DND-41 (cell line): ENCODE measurements around the gene LRRC46.

Experiments used
- ATAC-seq: fragments of 200-7000 bp; cut with Tn5 transposase; 3 replicates; pipeline ENCODE4 v1.9.1; 2021; ENCODE audit warnings: low read depth; ENCODE audit not compliant: insufficient read depth
- DNase-seq: peaks from one replicate; pipeline ENCODE4 v3.0.0-alpha.2; 2020
- H2AFZ ChIP-seq: 2 replicates; pipeline ENCODE4 v1.6.0; 2012; ENCODE audit warnings: low read depth, low read length
- H3K27ac ChIP-seq: 2 replicates; pipeline ENCODE4 v1.5.1; 2012; ENCODE audit warnings: low read length, inconsistent platforms
- H3K27me3 ChIP-seq: fragments of 200-600 bp; sonication (generic); 2 replicates; pipeline ENCODE4 v1.6.0; 2012; ENCODE audit warnings: low read length, mild to moderate bottlenecking, inconsistent platforms; ENCODE audit not compliant: insufficient read depth, poor library complexity
- H3K36me3 ChIP-seq: 2 replicates; pipeline ENCODE4 v1.5.1; 2012; ENCODE audit warnings: low read length, inconsistent platforms; ENCODE audit not compliant: insufficient read depth
- H3K4me1 ChIP-seq: 2 replicates; pipeline ENCODE4 v1.5.1; 2012; ENCODE audit warnings: mild to moderate bottlenecking, low read length; ENCODE audit not compliant: insufficient read depth
- H3K4me2 ChIP-seq: 2 replicates; pipeline ENCODE4 v1.6.0; 2012; ENCODE audit warnings: mild to moderate bottlenecking, moderate library complexity, low read length, inconsistent platforms; ENCODE audit not compliant: insufficient read depth
- H3K4me3 ChIP-seq, 2 experiments: fragments of 200-600 bp in 1 of 2; shearing (Covaris generic) in 1 of 2; 2 replicates each; pipeline ENCODE4 v1.5.1; 2012 to 2016; ENCODE audit warnings: inconsistent platforms in 2 of 2, low read length in 2 of 2, mild to moderate bottlenecking in 2 of 2, low read depth in 1 of 2, moderate library complexity in 1 of 2
- H3K79me2 ChIP-seq: 2 replicates; pipeline ENCODE4 v1.6.0; 2012; ENCODE audit warnings: low read length, inconsistent platforms; ENCODE audit not compliant: insufficient read depth
- H3K9ac ChIP-seq: 2 replicates; pipeline ENCODE4 v1.6.0; 2012; ENCODE audit warnings: low read depth, mild to moderate bottlenecking, inconsistent platforms, low read length, moderate library complexity
- H3K9me3 ChIP-seq: 2 replicates; pipeline ENCODE4 v1.5.1; 2012; ENCODE audit warnings: low read length, moderate library complexity, mild to moderate bottlenecking, inconsistent platforms; ENCODE audit not compliant: insufficient read depth, severe bottlenecking
- H4K20me1 ChIP-seq: 2 replicates; pipeline ENCODE4 v1.6.0; 2012; ENCODE audit warnings: low read length; ENCODE audit not compliant: insufficient read depth
- EZH2 ChIP-seq: IDR thresholded peaks from 3 replicates; pipeline ENCODE4 v1.6.1; 2012; ENCODE audit warnings: borderline replicate concordance, low read depth, mild to moderate bottlenecking, moderate library complexity, low read length, inconsistent platforms; ENCODE audit not compliant: severe bottlenecking
- TF ChIP-seq, protein P1 (sequence below): IDR thresholded peaks from 2 replicates; pipeline ENCODE4 v1.5.1; 2012; ENCODE audit warnings: borderline replicate concordance, low read length, moderate library complexity, mild to moderate bottlenecking; ENCODE audit not compliant: poor library complexity, severe bottlenecking; ENCODE audit errors: extremely low read depth

LRRC46 gene

DNA sequence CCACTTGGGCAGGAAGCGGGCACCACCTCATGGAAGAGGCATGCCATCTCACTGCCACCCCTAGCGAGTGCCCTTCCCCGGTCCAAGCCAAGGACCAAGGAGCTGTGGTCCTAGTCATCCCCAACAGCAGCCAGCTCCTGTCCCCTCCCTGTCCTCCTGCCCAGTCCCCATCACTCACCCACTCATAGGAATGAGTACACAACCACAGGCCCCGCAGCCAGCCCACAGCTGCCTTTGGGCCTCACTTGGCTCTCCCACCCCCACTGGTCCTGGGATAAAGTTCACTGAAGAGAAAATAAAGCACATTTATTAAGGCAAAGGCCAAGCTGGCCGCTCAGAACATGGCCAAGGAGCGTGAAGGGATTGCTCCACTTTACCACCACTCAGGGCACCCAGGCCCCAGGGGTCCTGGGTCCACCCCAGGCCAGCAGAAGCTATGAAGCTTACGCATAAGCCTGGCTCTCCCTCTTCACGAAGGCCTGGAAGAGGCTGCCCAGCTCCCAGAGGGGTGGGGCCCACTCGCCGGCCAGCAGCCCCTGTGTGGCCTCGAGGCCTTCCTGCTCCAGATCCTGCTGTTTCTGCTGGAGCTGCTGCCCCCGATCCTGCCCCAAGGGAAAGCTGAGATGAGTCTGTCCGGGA, 6.0 kb downstream of the LRRC46 start:
- Histone ChIP-seq H2AFZ (no peak overlapping the region), H3K27me3 (no peaks in the 10 kb centered on the region), H4K20me1 (no peaks in the 10 kb centered on the region), H3K4me1 (peaks cover 28% of the 10 kb centered on the region), H3K27ac (no peak overlapping the region), H3K79me2 (peaks cover 8% of the 10 kb centered on the region), H3K4me3 (no peak overlapping the region), H3K36me3 (peaks cover 21% of the 10 kb centered on the region), H3K9me3 (no peaks in the 10 kb centered on the region), H3K4me2 (no peak overlapping the region), H3K9ac (no peak overlapping the region)
- DNase-seq (no peak), ATAC-seq (no peak)
- TF ChIP-seq EZH2, result no peak
- TF ChIP-seq, protein P1, sequence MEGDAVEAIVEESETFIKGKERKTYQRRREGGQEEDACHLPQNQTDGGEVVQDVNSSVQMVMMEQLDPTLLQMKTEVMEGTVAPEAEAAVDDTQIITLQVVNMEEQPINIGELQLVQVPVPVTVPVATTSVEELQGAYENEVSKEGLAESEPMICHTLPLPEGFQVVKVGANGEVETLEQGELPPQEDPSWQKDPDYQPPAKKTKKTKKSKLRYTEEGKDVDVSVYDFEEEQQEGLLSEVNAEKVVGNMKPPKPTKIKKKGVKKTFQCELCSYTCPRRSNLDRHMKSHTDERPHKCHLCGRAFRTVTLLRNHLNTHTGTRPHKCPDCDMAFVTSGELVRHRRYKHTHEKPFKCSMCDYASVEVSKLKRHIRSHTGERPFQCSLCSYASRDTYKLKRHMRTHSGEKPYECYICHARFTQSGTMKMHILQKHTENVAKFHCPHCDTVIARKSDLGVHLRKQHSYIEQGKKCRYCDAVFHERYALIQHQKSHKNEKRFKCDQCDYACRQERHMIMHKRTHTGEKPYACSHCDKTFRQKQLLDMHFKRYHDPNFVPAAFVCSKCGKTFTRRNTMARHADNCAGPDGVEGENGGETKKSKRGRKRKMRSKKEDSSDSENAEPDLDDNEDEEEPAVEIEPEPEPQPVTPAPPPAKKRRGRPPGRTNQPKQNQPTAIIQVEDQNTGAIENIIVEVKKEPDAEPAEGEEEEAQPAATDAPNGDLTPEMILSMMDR, result no peak

DNA sequence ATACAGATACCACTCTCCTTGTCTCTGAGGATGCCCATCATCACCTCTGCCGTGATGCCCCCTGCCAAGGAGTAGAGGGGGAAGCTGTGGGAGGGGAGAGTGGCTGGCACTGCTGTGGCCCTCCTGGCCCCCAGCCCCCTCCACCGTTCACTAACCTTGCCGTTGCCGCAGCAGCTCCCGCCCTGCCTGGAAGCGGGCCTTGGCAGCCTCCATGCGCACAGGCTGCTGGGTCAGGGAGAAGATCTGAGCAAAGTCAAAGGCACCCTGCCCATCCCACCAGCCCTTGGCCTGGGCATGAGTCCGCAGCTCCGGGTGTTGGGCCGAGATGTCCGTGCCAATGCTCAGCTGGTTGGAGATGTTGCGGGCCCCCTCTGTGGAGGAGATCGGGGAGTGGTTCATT, 7.2 kb downstream of the LRRC46 start:
- Histone ChIP-seq H3K9me3 (no peaks in the 10 kb centered on the region), H3K36me3 (peaks cover 21% of the 10 kb centered on the region), H3K4me3 (no peak overlapping the region), H4K20me1 (no peaks in the 10 kb centered on the region), H3K9ac (no peak overlapping the region), H3K27me3 (no peaks in the 10 kb centered on the region), H2AFZ (no peak overlapping the region), H3K4me1 (peaks cover 28% of the 10 kb centered on the region), H3K27ac (no peak overlapping the region), H3K4me2 (no peak overlapping the region), H3K79me2 (peaks cover 8% of the 10 kb centered on the region)
- ATAC-seq (no peak), DNase-seq (no peak)
- no peak for TF ChIP-seq EZH2
- TF ChIP-seq, protein P1, result no peak

DNA sequence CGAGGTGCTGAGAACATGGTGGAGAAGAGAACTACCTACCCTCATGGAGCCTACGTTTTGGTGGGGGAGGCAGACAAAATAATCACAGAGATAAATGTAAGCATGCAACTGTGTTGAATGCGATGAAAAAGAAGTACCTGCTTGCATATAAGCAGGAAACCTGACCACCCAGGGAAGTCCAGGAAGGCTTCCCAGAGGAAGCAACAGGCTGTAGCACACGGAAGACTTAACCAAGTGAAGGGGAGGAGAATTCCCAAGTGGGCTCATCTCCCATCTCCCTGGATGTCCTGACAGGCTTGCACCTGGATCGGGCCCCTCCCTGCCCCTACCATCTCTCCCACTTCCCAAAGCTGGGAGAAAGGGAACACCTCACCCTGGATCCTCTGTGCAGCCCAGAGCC, 7.6 kb downstream of the LRRC46 start:
- no peaks in the 10 kb centered on the region for H3K27me3 ChIP-seq
- DNase-seq (no peak), ATAC-seq (no peak)
- no peak overlapping the region for H3K9ac ChIP-seq
- TF ChIP-seq, protein P1, result no peak
- TF ChIP-seq EZH2, result no peak
- no peak overlapping the region for H3K27ac ChIP-seq
- H3K9me3 ChIP-seq, result no peaks in the 10 kb centered on the region
- H4K20me1 ChIP-seq, result no peaks in the 10 kb centered on the region
- peaks cover 8% of the 10 kb centered on the region for H3K79me2 ChIP-seq
- peaks cover 28% of the 10 kb centered on the region for H3K4me1 ChIP-seq
- H3K4me3 ChIP-seq, result no peak overlapping the region
- H3K4me2 ChIP-seq, result peak overlapping the region; percentile 70; the same call in 1 of the 2 replicates
- H3K36me3 ChIP-seq, result peaks cover 21% of the 10 kb centered on the region
- no peak overlapping the region for H2AFZ ChIP-seq
